ENCODE measurements around the gene SRCIN1.

Gene SRCIN1

DNA sequence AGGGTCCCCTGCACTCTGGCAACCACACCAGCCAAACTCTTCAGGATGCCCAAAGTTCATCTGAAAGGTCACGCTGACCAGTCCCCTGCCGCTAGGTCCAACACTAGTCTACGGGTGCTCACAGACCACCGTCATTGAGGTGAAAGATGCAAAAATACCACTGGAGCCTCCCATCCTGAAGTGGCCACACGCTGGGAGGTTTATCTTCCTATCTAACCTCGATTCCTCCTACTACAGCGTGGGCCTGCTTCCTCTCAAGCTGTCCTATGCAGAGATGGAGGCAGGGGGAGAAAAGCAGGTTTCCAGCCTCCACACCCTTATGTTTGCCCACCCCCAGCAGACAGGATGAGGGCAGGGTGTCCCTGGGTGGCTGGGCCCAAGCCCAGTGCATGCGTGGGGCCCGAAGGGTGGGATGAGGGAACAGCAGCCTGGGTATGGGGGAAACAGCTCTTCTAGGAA is 6.3 kb downstream of the SRCIN1 start:
- no peak for DNase-seq

DNA sequence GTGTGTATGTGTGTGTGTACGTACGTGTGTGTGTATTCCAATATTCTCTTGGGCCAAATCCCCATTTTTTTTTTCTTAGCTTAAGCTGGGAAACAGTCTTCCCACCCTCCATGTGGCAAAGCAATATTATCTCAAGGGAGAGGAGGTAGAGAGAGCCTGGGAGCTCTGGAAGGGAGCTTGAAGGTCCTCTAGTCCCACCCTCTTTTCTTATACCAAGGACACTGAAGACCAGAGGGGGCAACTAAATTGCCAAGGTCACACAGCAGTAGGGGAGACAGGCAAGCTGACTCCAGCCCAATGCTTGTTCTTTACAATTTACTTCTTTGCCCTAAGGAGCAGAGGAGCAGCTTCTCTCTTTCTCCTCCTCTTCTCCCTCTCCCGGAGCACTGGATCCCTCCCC is 6.8 kb downstream of the SRCIN1 start:
- DNase-seq, result no peak

DNA sequence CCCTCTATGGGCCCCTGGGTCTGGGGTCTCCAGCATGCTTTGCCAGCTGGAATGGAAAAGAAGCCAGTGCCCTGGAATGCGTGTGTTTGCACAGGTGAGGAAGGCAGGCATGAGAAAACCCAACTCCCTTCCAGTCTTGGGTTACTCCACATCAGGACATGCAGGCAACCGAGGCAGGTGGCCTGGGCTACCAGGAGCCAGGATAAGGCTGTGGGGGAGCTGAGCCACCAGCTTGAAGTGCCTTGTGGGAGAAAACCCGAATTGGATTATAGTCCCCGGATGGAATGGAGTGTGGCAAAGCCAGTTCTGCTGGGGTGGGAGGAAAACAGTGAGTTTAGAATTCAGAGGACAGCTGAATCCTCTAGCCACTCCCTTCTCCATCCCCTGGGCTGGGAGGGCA is 7.2 kb downstream of the SRCIN1 start:
- peak; percentile 97 for DNase-seq

DNA sequence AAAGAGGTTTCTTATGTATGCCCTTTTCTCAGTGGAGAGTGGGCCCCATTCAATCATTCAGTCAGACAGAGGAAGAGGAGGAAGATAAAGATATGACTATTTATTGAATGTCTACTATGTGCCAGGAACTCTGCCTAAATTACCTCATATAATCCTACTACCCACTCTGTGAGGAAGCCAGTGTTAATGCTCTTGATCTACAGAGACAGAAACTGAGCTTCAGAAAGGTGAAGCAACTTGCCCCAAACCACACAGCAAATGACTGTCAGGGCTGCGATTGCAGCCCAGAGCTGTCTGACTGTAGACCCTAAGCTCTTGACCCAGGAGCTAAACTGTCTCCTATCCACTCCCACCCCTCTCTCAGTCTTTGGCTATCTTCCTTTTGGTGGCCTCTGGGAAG is 8.4 kb downstream of the SRCIN1 start:
- no peak for DNase-seq

DNA sequence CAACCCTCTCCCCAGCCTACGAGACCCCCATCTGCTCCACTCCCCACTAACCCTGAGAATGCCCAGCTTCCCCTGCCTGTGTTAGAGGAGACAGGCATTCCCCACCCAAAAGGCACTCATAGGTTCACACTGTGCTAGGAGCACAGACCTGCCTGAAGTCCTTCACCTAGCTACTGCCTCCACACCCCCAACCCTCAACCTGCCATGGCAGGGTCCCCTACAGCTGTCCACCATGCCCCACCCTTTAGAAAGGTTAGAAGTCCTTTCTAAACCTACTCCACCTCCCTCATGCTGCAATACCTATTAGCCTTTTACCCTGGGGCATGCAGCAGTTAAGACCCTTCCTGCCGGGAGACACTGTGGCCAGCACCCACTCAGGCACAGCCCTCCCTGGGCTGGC is 9.1 kb downstream of the SRCIN1 start:
- DNase-seq, result no peak

DNA sequence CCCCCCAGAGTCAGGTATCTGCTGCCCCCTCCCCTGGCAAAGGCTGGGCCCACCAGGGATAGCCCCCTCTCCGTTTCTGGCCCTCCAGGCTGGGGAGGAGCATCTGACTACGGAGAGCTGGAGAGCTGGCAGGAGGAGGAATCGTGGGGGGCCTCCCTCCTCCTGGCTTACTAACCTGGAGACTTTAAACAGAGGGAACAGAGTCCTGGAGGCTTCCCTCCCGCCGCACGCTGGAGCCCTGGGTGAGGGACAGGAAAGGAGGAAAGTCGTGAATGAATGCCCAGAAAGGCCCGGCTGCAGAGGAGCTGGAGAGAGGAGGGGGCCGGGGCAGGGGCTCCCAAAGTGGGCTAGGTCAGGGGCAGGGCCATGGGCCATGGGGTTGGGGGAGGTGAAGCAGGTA is 9.9 kb downstream of the SRCIN1 start:
- no peak for DNase-seq

DNA sequence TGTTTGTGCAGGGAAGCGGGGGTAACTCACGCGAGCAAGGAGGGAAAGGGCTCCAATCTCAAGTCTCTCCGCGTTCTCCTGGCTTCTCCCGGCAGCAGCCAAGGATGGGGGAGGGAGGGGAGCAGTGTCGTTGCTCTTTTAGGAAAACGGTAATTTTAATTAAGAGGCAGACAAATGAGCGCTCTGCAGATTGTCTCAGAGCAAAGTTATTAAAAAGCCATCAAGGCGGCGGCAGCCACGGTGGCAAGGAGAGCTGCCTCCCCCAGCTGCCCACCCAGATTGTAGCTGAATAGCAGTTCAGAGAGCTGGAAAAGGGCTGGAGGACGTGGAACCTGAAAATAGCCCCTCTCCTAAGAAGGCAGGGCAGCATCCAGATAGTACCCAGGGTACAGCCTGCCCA is 11.6 kb downstream of the SRCIN1 start:
- no peak for DNase-seq

DNA sequence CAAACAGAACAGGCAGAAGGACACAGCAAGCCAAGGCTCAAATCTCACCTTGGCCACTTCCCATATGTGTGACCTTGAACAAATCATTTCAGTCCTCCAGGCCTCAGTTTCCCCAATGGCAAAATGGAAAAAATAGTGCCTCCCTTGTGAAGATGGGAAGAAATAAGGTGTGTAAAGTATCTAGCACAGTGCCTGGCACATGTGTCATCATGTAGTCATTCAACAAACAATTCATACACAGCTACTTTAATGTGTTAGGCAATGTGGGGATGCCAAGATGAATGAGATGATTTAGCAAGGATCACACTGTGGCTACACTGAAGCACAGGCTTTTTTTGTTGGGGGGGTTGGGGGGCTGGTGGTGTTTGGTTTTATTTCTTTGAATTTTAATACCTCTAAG is 13.3 kb downstream of the SRCIN1 start:
- DNase-seq, result no peak

DNA sequence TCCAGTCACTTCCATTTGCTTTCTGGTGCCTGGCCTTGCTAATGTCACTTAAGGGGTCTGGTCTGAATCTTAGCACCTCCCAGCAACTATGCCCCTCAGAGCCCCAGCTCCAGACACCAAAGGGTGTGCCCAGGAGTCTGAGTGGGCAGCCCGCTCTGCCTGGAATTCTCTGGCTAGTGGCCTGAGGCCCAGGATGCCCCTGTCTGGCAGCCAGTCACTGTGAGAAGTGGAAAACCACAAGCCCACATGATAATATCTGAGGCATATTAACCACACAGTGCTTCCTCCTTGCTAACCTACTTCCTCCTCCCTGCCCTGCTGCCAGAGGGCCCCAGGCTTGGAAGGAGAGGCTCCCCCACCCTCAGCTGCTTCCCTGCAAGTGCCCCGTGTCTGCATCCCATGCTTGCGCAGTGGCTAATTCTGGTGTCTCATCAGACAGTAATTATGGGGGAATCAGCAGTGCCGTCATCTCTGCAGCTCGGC is 14.0 kb downstream of the SRCIN1 start:
- DNase-seq, result peak; percentile 59

DNA sequence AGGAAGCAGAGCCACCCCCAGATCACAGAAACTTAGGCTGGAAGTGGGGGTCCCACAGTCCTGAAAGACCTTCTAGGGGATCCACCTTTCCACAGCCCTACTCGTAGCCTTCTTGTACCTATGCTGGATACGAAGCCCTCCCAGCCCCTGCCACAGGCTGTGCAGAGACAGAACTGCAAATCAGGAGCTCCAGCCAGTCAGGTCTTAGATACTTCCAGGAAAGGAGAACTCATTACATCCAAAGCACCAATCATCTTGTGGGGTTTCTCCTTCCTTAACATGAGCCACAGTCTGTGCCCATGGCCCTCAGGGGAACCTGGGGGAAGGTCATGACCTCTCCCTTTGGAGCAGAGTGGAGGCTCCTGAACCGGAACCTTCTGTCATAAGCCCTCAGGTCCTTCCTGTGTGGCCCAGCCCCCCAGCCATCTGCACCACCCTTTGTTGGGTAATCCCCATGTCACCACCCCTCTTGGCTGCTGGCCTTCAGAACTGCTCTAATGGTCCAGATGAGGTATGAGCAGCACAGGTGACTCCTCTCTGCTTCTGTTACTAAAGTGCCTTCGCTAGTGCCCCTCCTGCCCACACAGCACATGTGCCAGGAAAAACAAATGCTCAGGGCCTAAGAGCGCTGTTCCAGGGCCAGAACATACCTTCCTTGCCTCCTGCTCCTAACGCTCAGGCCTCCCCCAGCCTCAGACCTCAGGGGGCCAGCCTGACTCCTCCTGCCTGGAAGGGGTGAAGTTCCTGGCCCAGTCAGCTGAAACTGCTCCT is 14.6 kb downstream of the SRCIN1 start:
- DNase-seq, result peak; percentile 98

DNA sequence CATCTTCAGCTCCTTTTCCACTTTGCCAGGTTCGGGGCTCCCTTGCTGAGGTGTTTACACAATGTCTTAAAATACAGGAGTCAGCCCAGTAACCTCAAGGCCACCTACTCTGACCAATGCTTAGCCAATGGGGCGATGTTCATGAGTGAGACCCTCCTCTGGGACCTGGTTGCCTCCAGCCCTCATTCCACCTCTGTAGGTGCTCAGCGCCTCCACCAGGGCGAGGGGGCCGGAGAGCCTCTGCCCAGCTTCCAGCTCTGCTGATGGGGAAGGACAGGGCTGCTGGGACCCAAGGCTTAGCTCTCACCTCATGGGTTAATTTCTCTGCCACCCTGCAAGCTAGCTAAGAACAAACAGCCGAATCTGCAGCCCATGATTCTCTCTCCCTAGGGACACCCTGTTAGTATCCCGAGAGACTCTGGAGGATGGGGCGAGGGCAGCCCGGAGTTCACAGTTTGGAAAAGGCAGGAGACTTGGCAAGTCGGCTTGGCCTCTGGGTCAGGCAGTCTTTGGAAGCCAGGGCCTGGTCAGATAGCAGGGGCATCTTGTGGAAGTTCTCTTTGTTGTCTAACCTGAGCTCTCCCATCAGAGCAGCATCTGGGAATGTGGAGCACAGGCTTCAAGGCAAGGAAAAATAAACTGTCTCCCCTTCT is 16.2 kb downstream of the SRCIN1 start:
- DNase-seq, result no peak

DNA sequence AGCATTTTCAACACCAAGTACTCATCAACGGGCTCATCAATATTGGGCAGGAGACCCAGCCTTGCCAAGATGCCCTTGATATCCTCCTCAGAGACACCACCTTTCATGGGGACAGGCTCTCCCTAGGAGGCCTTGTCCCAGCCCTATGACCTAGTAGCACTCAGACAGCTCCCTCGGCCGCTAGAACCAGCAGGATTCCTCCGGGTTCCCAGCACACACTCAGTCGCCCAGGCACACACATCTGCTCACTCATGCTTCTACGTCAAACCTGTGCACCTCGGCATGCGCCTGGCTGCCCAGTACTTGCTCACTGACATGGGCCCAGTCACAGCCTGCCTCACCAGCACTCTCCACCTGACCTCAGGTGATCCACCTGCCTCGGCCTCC is 17.0 kb downstream of the SRCIN1 start:
- no peak for DNase-seq

DNA sequence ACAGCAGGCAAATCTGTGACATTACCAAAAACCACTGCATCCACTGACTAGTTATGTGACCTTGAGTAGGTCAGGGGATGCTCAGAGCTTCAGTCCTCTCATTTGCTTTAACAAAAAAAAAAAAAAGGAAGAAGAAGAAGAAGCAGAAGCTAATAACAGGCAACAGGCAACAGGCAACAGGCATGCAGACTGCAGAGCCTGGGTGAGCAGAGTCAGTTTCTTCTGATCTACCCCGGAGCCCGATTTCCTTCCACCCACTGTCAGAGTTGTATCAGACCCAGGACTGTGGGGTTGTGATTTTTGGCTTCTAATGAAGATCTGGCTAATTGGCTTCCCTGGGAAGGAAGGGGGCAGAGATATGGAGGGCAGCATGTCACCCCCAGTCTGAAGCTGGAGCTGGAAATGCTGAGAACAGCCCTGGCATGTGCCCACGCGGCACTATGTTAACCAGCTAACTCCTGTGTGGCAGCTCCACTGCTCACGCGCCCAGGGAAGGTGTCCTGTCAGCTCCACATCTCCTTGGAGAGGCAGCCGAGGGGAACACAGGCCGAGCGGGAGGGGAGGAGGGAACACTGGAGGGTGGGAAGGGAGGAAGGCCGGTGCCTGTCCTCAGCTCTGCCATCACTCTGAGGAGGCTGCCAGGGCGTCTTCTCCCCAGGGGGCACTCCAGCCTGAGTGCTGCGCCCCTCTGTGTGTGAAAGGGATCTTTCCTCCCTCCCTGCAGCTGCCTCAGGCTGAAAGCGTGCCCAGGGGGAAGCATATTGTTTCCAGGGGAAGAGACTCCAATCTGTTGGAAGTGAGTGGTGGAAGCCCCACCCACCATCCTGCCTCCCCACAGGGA is 17.6 kb downstream of the SRCIN1 start:
- peak; percentile 95 for DNase-seq

DNA sequence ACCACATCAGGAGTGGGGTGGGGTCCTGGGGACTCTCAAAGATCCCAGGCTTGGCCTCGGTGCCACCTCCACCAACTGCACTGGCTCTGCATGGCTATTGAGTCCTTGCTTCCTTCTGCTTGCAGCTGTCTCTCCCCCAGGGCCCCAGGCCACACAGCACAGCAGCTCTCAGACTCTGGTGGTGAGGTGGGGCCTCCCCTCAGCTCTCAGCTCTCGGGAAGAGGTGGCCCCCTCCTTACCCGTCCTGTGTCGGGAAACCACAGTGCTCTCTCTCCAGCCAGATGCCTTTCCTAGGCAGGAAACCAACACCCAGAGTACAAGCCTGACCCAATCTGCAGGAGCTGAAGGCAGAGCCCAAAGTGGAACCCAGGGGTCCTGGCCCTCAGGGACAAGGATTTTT is 18.5 kb downstream of the SRCIN1 start:
- no peak for DNase-seq

DNA sequence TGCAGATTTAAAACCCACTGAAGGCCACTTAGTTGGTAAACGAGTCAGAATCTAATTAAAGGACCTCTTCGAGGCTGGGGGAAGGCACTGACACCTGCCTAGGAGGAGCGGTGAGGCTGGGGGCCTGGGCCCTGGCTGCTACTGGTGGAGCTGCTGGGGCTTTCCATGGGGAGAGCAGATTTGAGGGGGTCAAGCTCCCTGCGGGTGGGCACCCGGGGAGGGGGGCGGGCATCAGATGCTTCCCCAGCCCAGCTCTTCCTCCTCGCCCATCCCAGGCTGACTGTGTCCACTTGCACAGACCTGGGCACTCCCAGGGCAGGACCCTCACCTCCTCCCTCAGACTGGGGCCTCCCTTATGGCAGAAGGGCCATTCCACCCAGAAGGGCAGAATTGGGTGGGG is 19.0 kb downstream of the SRCIN1 start:
- no peak for DNase-seq

DNA sequence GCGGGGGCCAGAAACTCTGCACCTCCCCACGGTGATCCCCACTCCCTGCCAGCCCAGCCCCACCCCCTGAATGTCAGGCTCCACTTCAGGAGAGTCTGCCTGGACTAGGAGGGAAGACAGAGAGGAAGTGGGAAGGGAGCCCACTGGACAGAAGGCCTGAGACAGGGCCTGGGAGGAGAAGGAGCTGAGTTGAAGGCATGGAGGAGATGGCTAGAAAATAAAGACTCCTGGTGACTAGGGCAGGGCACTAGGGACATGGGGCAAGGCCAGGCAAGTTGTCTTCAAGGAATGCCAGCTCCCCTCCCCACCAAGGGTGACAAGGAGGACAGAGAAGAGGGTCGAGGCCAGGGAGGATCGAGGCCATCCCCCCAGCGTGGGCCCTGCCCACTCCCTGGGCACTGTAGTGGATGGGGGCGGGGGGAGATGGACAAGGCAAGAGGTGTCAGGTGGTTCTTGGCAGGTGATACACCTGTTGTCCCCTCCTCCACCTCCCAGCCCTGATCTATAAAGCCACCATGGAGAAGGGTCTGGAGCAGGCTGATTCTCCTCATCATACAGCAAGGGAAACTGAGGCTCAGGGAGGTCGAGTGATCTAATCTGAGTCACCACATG is 19.7 kb downstream of the SRCIN1 start:
- no peak for DNase-seq

DNA sequence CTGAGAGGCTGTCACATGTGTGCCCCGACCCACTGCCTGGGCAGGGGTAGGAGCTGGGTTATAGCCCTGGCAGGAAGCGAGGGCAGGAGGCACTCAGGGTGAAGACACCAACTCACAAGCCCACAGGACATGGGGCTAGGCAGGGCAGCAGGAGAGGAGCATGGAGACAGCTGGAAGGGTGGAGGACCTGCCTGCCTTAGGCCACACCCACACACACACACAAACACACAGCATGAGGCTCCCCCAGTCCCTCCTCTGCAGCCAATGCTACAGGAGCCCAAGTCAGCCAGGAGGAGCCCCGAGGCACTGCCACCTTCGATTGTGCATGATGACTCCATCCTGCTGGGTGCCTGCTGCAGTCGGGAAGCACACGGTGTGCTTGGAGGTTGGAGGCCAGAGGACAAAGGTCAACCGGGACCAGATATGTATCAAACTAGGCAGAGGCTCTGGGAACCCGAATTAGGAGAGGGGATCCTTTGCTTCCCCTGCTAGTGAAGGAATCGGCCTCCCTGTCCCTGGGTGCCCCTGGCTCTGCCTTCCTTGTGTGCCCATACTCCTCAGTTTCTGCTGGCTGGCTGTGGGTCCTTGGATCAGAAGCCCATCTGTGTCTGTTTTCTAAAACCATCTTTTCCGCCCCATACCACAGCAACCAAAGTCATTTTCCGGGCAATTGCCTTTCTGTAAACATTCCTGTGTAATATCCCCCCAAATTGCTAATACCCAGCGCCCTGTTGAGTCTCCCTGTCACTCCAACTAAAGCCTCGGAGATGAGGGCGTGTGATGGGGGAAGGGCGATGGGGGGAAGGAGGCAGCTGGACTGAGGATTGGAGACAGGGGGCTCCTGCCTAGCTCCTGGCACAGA is 20.5 kb downstream of the SRCIN1 start:
- peak; percentile 98 for DNase-seq

DNA sequence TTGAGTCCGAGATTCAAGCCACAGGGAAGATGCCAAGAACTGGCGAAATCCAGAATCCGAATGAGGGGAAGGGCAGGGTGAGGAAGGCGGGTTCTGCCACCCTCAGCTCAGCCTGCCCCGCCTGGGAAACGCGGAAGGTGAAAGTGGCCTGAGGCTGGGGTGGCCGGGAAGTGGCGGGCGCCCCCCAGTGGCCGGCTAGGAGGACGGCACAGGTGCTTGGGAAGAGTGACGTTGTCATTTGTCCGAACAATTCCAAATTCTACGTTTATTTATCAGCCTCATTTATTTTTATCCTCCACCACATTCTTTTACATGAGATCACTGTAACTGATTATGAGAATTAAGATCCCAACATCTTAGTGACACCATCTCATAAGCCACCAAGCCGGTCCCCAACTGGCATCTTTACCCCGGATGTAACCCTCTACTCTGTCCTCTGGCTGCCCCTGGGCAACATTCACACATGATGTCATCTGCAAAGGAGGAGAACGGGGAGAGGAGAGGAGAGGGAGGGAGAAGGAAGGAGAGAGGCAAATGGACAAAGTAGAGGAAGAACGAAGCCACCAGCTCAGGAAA is 21.3 kb downstream of the SRCIN1 start:
- peak; percentile 91 for DNase-seq

DNA sequence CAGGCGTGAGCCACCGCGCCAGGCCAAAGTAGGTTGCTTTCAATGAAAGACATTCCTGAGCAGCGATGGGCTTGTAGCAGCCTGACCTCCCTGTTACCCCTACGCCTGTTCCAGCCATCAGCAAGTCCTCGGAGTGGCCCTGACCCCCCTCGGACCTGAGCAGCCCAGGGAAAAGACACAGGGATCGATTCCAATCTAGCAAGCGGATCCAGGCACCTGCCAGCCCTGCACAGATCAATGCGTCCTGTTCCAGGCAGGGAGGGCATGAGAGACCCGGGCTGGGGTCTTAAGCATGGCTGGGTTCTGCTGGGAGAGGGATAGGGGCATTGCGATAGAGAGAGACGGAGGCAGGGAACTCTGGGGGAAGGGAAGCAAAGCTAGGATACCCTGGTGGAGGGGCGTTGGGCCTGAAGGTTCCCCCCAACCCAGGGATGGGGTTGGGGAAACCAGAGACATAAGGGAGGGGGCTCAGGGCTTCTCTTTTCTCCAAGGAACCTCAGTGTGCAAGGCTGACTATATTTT is 21.9 kb downstream of the SRCIN1 start:
- DNase-seq, result no peak

DNA sequence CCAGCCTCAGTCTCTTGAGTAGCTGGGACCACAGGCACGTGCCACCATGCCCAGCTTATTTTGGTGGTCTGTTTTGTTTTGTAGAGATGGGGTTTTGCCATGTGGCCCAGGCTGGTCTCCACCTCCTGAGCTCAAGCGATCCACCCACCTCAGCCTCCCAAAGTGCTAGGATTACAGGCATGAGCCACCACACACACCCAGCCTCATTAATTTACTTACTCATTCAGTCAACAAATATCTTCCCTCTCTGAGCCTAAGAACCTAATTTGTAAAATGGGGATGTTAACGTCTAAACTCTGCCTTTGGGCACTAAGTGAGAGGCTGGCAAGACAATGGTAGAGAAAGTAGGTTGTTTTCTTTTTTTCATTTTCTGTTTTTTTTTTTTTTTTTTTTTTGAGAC is 22.6 kb downstream of the SRCIN1 start:
- DNase-seq, result no peak

DNA sequence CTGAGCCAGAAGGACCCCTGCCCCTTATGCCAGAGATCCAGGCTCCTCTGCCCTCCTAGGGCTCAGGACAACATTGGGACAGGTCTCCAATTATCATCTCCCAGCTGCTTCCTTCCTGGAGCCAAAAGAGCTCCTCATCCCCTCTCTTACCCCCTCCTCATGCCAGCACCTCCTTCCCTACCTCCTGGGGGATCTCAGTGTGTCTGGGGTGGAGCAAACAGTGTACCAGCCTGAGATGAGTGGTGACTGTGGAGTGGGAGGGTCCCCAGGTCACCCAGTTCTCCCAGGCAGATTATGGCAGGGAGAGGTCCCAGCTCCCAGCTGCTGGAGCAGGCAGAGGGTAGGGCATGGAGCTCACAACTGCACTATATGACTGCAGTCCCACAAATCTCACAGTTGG is 23.7 kb downstream of the SRCIN1 start:
- peak; percentile 73 for DNase-seq

DNA sequence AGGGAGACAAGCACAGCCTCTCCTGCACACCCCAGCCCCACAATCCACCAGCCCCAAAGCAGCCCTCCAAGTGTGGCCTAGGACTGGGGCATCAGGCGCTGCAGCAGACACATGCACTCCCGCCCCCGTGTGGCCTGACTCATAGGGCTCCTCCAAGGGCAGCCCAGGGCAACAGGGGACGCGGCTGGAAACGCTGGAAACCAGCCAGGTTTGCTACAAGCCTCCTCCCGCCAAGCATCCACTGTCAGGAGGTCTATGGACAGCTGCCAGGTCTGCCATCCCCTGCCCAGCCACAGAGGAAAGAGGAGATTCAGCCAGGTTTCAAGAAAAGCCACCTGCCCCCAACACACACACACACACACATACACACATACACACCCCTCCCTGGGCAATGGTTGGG is 25.8 kb downstream of the SRCIN1 start:
- DNase-seq, result peak; percentile 97
